Naive B cell (primary cell): ENCODE data around the gene TDRD5. TPM values are rescaled to one million over a fixed set of nuclear protein-coding genes. Genes with fewer than 3 reads are reported as not detected.

ENCODE experiments used
- ATAC-seq, 2 donors: fragments of 150-1000 bp; cut with Tn5 transposase; 2 replicates each; pipeline ENCODE4 v1.10.0; 2021; ENCODE audit warnings: low read depth in 2 of 2, mild to moderate bottlenecking in 2 of 2, moderate library complexity in 2 of 2
- DNase-seq: peaks from one replicate; pipeline ENCODE4 v3.0.0; 2022
- H3K27ac Mint-ChIP-seq, 6 donors: one replicate each; pipeline ENCODE4 v1.8.0; 2020 to 2022; ENCODE audit warnings: mild to moderate bottlenecking in 6 of 6, mixed read lengths in 6 of 6, moderate library complexity in 5 of 6, inconsistent platforms in 2 of 6
- H3K27me3 Mint-ChIP-seq, 3 donors: one replicate each; pipeline ENCODE4 v1.8.0; 2021 to 2022; ENCODE audit warnings: mixed read lengths in 3 of 3, mild to moderate bottlenecking in 1 of 3
- H3K36me3 Mint-ChIP-seq, 2 donors: one replicate each; pipeline ENCODE4 v1.8.0; 2020 to 2022; ENCODE audit warnings: mixed read lengths in 2 of 2, inconsistent platforms in 1 of 2, mild to moderate bottlenecking in 1 of 2
- H3K4me1 Mint-ChIP-seq, 3 donors: one replicate each; pipeline ENCODE4 v1.8.0; 2020 to 2022; ENCODE audit warnings: mixed read lengths in 3 of 3, inconsistent platforms in 1 of 3, mild to moderate bottlenecking in 1 of 3, moderate library complexity in 1 of 3
- H3K4me3 Mint-ChIP-seq, 8 donors: one replicate each; pipeline ENCODE4 v1.8.0; 2020 to 2022; ENCODE audit warnings: mild to moderate bottlenecking in 8 of 8, mixed read lengths in 8 of 8, moderate library complexity in 8 of 8, inconsistent platforms in 2 of 8
- H3K9me3 Mint-ChIP-seq, 7 donors: one replicate each; pipeline ENCODE4 v1.8.0; 2020 to 2022; ENCODE audit warnings: mixed read lengths in 7 of 7, mild to moderate bottlenecking in 5 of 7, inconsistent platforms in 2 of 7, moderate library complexity in 1 of 7
- polyA plus RNA-seq, 6 donors: library from polyadenylated mRNA; unstranded; fragments of 300-500 nt; fragmentation: Illumina TruSeq; gene quantifications; one replicate each; pipeline ENCODE4 v1.2.3, GENCODE V29; 2021; ENCODE audit warnings: low read depth in 6 of 6

TDRD5 gene
- polyA plus RNA-seq, 6 donors from 2014 or later: not detected

GRCh38 chr1:179586107-179586823, 5.4 kb upstream of the TDRD5 start:
- H3K4me1 Mint-ChIP-seq: no peaks in the 10 kb centered on the region
- H3K27ac Mint-ChIP-seq: no peak overlapping the region
- peaks cover 68 to 76% (median 72%) of the 10 kb centered on the region in 3 donors for H3K27me3 Mint-ChIP-seq
- H3K4me3 Mint-ChIP-seq: no peak overlapping the region
- ATAC-seq (no peak), DNase-seq (no peak)
- peaks cover 0 to 20% (median 4%) of the 10 kb centered on the region in 7 donors for H3K9me3 Mint-ChIP-seq
- peaks cover 0 to 10% of the 10 kb centered on the region in 2 donors for H3K36me3 Mint-ChIP-seq

GRCh38 chr1:179587336-179587735, 4.3 kb upstream of the TDRD5 start:
- peaks cover 66 to 67% (median 67%) of the 10 kb centered on the region in 3 donors for H3K27me3 Mint-ChIP-seq
- H3K4me1 Mint-ChIP-seq: no peaks in the 10 kb centered on the region
- peaks cover 0 to 20% (median 4%) of the 10 kb centered on the region in 7 donors for H3K9me3 Mint-ChIP-seq
- H3K4me3 Mint-ChIP-seq: no peak overlapping the region
- no peak for ATAC-seq
- no peak for DNase-seq
- H3K27ac Mint-ChIP-seq: no peak overlapping the region
- H3K36me3 Mint-ChIP-seq: peaks cover 0 to 10% of the 10 kb centered on the region in 2 donors

GRCh38 chr1:179588425-179589024, 3.1 kb upstream of the TDRD5 start:
- ATAC-seq (no peak), DNase-seq (no peak)
- H3K27ac Mint-ChIP-seq: no peak overlapping the region
- peaks cover 0 to 17% (median 5%) of the 10 kb centered on the region in 7 donors for H3K9me3 Mint-ChIP-seq
- peaks cover 0 to under 1% of the 10 kb centered on the region in 2 donors for H3K36me3 Mint-ChIP-seq
- no peak overlapping the region for H3K4me3 Mint-ChIP-seq
- peaks cover 59 to 68% (median 67%) of the 10 kb centered on the region in 3 donors for H3K27me3 Mint-ChIP-seq
- no peaks in the 10 kb centered on the region for H3K4me1 Mint-ChIP-seq

DNA sequence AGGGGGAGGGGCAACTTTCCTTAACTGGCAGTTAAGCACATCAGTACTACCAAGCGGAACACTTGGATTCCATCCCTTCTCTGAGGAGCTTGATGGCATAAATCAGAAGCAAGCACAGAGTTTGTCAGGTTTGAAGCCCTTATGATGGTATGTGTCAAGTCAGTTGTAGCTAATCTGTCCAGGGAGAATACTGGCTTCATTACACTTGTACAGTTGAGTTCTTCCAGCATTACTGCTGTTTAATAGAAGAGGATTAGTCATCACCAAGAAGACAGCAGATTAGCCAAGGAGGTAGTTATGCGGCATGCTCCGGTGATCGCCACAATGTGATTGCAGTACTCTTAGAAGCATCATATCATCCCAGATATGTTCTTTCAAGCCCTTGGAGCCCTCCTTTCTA, 2.1 kb upstream of the TDRD5 start:
- Mint-ChIP-seq H3K27me3 (peaks cover 54 to 67% (median 59%) of the 10 kb centered on the region in 3 donors), H3K4me3 (no peak overlapping the region)
- ATAC-seq: no peak

GRCh38 chr1:179590671-179591070, 961 bp upstream of the TDRD5 start:
- H3K27me3 Mint-ChIP-seq: peaks cover 44 to 72% (median 47%) of the 10 kb centered on the region in 3 donors
- H3K4me3 Mint-ChIP-seq: no peak overlapping the region
- ATAC-seq: no peak
- no peak for DNase-seq
- H3K27ac Mint-ChIP-seq: no peak overlapping the region
- peaks cover 0 to 17% (median 5%) of the 10 kb centered on the region in 7 donors for H3K9me3 Mint-ChIP-seq
- no peaks in the 10 kb centered on the region for H3K36me3 Mint-ChIP-seq
- H3K4me1 Mint-ChIP-seq: no peaks in the 10 kb centered on the region

More for the DNA sequence above, 2.1 kb upstream of the TDRD5 start:
- no peaks in the 10 kb centered on the region for H3K36me3 Mint-ChIP-seq
- DNase-seq: no peak
- H3K4me1 Mint-ChIP-seq: no peaks in the 10 kb centered on the region
- no peak overlapping the region for H3K27ac Mint-ChIP-seq
- peaks cover 0 to 17% (median 5%) of the 10 kb centered on the region in 7 donors for H3K9me3 Mint-ChIP-seq

- DNase-seq (no peak), ATAC-seq (no peak)
- no peaks in the 10 kb centered on the region for H3K4me1 Mint-ChIP-seq
- no peak overlapping the region for H3K4me3 Mint-ChIP-seq
- H3K36me3 Mint-ChIP-seq: no peaks in the 10 kb centered on the region
- H3K27ac Mint-ChIP-seq: no peak overlapping the region
- peaks cover 40 to 73% (median 47%) of the 10 kb centered on the region in 3 donors for H3K27me3 Mint-ChIP-seq
- peaks cover 0 to 15% (median 4%) of the 10 kb centered on the region in 7 donors for H3K9me3 Mint-ChIP-seq
Observed at GRCh38 chr1:179591253-179591591, 410 bp upstream of the TDRD5 start.

- no peak for DNase-seq
- Mint-ChIP-seq H3K27me3 (peaks cover 22 to 40% (median 31%) of the 10 kb centered on the region in 3 donors), H3K4me1 (no peaks in the 10 kb centered on the region), H3K36me3 (no peaks in the 10 kb centered on the region), H3K9me3 (peaks cover 0 to 19% (median 4%) of the 10 kb centered on the region in 7 donors), H3K27ac (no peak overlapping the region), H3K4me3 (no peak overlapping the region)
- ATAC-seq: peak in 1 of 2 donors; percentile 28
Observed at GRCh38 chr1:179598631-179599030, 7.0 kb downstream of the TDRD5 start.

DNA sequence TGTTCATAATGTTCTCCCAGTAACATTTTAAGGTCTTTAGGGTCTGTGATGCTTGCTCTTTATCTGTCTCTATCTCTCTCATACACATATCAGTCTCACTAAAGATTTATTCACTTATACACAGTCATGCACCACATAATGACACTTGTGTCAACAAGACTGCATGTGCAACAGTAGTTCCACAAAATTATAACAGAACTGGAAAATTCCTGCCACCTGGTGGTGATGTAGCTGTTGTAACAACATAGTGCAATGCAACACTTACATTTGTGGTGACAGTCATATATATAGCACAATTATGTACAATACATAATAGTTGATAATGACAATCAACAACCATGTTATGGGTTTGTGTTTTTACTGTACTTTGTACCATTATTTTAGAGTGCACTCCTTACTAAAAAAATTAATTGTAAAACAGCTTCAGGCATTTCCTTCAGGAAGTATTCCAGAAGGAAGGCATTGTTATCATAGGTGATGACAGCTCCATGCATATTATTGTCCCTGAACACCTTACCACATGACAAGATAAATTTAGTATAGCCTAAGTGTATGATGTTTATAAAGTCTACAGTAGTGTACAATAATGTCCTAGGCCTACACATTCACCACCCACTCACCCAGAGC, 8.1 kb downstream of the TDRD5 start:
- no peak overlapping the region for H3K4me3 Mint-ChIP-seq
- ATAC-seq (no peak), DNase-seq (no peak)
- H3K4me1 Mint-ChIP-seq: no peaks in the 10 kb centered on the region
- H3K27me3 Mint-ChIP-seq: peaks cover 22 to 43% (median 31%) of the 10 kb centered on the region in 3 donors
- peaks cover 0 to 29% (median 7%) of the 10 kb centered on the region in 7 donors for H3K9me3 Mint-ChIP-seq
- H3K36me3 Mint-ChIP-seq: no peaks in the 10 kb centered on the region
- no peak overlapping the region for H3K27ac Mint-ChIP-seq

DNA sequence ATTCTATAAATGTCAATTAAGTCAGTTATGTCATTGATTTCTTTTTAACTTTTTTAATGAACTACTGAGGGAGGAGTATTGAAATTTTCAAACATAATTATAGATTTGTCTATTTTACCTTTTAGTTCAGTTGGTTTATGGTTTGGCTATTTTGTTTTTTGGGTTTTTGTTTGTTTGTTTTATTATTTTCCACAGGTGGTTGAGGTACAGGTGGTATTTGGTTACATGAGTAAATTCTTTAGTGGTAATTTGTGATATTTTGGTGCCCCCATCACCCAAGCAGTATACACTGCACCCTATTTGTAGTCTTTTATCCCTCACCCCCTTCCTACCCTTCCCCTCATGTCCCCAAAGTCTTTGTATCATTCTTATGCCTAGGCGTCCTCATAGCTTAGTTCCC, 9.5 kb downstream of the TDRD5 start:
- Mint-ChIP-seq H3K27ac (no peak overlapping the region), H3K9me3 (peaks cover 0 to 29% (median 10%) of the 10 kb centered on the region in 7 donors), H3K4me1 (no peaks in the 10 kb centered on the region), H3K27me3 (peaks cover 22 to 37% (median 29%) of the 10 kb centered on the region in 3 donors), H3K4me3 (no peak overlapping the region), H3K36me3 (no peaks in the 10 kb centered on the region)
- no peak for DNase-seq
- ATAC-seq: no peak

DNA sequence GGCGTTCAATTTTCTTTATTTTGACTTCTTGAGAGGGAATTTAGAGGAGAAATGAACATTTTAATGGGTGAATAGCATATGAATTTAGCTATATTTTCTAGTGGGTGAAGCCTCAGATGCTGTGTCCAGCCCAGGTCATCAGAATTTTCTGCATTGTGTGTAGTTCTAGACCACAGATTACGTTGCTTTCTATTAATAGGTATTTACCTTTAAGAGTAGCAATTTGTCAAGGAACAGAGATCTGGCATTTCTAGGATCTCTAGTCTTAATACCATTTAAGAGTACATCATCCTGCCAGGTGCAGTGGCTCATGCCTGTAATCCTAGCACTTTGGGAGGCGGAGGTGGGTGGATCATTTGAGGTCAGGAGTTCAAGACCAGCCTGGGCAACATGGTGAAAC, 20.7 kb downstream of the TDRD5 start:
- no peaks in the 10 kb centered on the region for H3K36me3 Mint-ChIP-seq
- H3K27me3 Mint-ChIP-seq: peaks cover 14 to 34% (median 32%) of the 10 kb centered on the region in 3 donors
- no peaks in the 10 kb centered on the region for H3K4me1 Mint-ChIP-seq
- H3K4me3 Mint-ChIP-seq: no peak overlapping the region
- H3K27ac Mint-ChIP-seq: no peak overlapping the region
- H3K9me3 Mint-ChIP-seq: no peaks in the 10 kb centered on the region
- ATAC-seq: no peak
- DNase-seq: no peak

DNA sequence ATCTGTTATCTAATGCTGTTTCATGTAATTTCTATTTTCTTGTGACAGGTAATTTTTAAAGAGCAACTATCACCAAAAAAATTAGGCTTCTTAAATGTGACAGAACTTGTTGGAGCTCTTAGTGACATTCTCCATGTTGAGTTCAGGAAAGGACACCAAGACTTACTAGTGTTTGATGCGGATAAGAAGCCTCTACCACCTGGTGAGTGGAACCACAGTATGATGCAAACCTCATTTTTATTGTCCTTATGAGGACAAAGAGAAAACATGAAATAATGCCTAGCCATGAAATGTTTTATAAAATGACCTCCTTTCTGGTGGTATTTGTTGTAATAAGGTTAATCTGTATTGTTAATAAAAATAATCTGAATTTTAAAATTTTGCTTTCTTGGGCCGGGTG, 39.1 kb downstream of the TDRD5 start:
- H3K27me3 Mint-ChIP-seq: peaks cover 0 to 13% (median 0%) of the 10 kb centered on the region in 3 donors
- H3K9me3 Mint-ChIP-seq: peaks cover 0 to 2% (median 0%) of the 10 kb centered on the region in 7 donors
- DNase-seq (no peak), ATAC-seq (no peak)
- H3K4me1 Mint-ChIP-seq: no peaks in the 10 kb centered on the region
- H3K36me3 Mint-ChIP-seq: no peaks in the 10 kb centered on the region
- H3K27ac Mint-ChIP-seq: no peak overlapping the region
- no peak overlapping the region for H3K4me3 Mint-ChIP-seq

DNA sequence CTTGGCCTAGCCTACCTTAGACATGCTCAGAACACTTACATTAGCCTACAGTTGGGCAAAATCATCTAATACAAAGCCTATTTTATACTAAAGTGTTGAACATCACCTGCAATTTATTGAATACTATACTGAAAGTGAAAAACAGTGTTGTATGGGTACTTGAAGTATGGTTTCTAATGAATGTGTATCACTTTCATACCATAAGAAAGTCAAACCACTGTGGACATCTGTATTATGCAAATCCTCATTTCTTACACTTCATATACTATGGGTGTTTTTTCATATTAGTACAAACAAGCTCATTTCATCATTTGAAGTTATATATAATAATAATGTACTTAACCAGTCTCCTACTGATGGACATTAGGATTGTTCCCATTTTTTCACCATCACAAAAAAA, 41.2 kb downstream of the TDRD5 start:
- no peaks in the 10 kb centered on the region for H3K36me3 Mint-ChIP-seq
- no peaks in the 10 kb centered on the region for H3K4me1 Mint-ChIP-seq
- H3K27ac Mint-ChIP-seq: no peak overlapping the region
- DNase-seq: no peak
- H3K9me3 Mint-ChIP-seq: no peaks in the 10 kb centered on the region
- no peak overlapping the region for H3K4me3 Mint-ChIP-seq
- ATAC-seq: no peak
- peaks cover 0 to 15% (median 3%) of the 10 kb centered on the region in 3 donors for H3K27me3 Mint-ChIP-seq

DNA sequence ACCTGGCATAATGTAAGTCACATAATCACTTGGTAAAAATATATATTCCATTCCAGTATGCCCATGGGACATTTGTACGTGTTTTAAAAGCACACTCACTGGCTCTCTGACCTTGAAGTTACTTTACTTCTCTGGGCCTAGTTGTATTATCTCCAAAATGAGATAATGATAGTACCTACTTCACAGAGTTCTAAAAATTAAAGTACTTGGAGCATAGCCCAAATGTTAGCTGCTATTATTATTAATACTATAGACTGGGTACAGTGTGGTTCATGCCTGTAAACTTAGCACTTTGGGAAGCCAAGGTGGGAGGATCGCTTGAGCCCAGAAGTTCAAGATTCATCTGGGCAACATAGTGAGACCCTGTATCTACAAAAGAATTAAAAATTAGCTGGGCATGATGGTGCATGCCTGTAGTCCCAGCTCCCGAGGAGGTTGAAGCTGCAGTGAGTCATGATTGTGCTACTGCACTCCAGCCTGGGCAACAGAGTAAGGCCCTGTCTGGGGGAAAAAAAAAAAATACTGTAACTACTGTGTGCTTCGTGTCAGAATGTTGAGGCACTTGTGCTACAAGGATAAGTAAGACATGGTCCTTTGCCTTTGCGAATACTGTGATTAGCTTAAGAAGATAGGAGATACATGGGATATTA, 45.7 kb downstream of the TDRD5 start:
- H3K9me3 Mint-ChIP-seq: no peaks in the 10 kb centered on the region
- no peak overlapping the region for H3K27ac Mint-ChIP-seq
- H3K36me3 Mint-ChIP-seq: no peaks in the 10 kb centered on the region
- DNase-seq (no peak), ATAC-seq (no peak)
- H3K4me1 Mint-ChIP-seq: no peaks in the 10 kb centered on the region
- no peak overlapping the region for H3K4me3 Mint-ChIP-seq
- H3K27me3 Mint-ChIP-seq: peaks cover 0 to 17% (median 6%) of the 10 kb centered on the region in 3 donors
